HUES48 (cell line): ENCODE data around the gene MAPK14.

Experiments
- H3K27ac ChIP-seq: one replicate; pipeline ENCODE4 v1.7.0; 2013; ENCODE audit warnings: low read depth, low read length, inconsistent platforms
- H3K27me3 ChIP-seq: 2 replicates; pipeline ENCODE4 v1.6.1; 2013; ENCODE audit warnings: mild to moderate bottlenecking, low read length; ENCODE audit not compliant: control insufficient read depth, insufficient read depth
- H3K36me3 ChIP-seq: 2 replicates; pipeline ENCODE4 v1.6.1; 2013; ENCODE audit warnings: low read length; ENCODE audit not compliant: control insufficient read depth, insufficient read depth
- H3K4me1 ChIP-seq: 2 replicates; pipeline ENCODE4 v1.6.1; 2013; ENCODE audit warnings: mild to moderate bottlenecking, low read length; ENCODE audit not compliant: control insufficient read depth, insufficient read depth
- H3K4me3 ChIP-seq: 2 replicates; pipeline ENCODE4 v1.5.1; 2013; ENCODE audit warnings: mild to moderate bottlenecking, low read depth, low read length
- H3K9ac ChIP-seq: 2 replicates; pipeline ENCODE4 v1.6.1; 2013; ENCODE audit warnings: mild to moderate bottlenecking, low read depth, low read length, moderate library complexity
- H3K9me3 ChIP-seq: 2 replicates; pipeline ENCODE4 v1.6.1; 2013; ENCODE audit warnings: low read length; ENCODE audit not compliant: control insufficient read depth, insufficient read depth

MAPK14 gene

GRCh38 chr6:36102853-36103252 lies 75.2 kb downstream of the MAPK14 start:
- Histone ChIP-seq H3K27me3 (no peaks in the 10 kb centered on the region), H3K4me3 (no peak overlapping the region), H3K9me3 (no peaks in the 10 kb centered on the region), H3K9ac (no peak overlapping the region), H3K27ac (no peak overlapping the region), H3K4me1 (0 out of 2 replicates have a peak, but pooled peaks cover 3% of the 10 kb centered on the region), H3K36me3 (peaks cover 31% of the 10 kb centered on the region)

GRCh38 chr6:36104836-36105235 lies 77.2 kb downstream of the MAPK14 start:
- H3K27me3 ChIP-seq, result no peaks in the 10 kb centered on the region
- peaks cover 51% of the 10 kb centered on the region for H3K36me3 ChIP-seq
- H3K4me3 ChIP-seq, result no peak overlapping the region
- no peaks in the 10 kb centered on the region for H3K9me3 ChIP-seq
- no peak overlapping the region for H3K9ac ChIP-seq
- H3K4me1 ChIP-seq, result no peaks in the 10 kb centered on the region
- no peak overlapping the region for H3K27ac ChIP-seq

GRCh38 chr6:36109092-36109491 lies 81.5 kb downstream of the MAPK14 start:
- Histone ChIP-seq H3K4me1 (0 out of 2 replicates have a peak, but pooled peaks cover 3% of the 10 kb centered on the region), H3K9ac (no peak overlapping the region), H3K9me3 (no peaks in the 10 kb centered on the region), H3K4me3 (no peak overlapping the region), H3K27me3 (no peaks in the 10 kb centered on the region), H3K36me3 (peaks cover 42% of the 10 kb centered on the region), H3K27ac (no peak overlapping the region)

GRCh38 chr6:36110050-36110449 lies 82.4 kb downstream of the MAPK14 start:
- Histone ChIP-seq H3K9ac (no peak overlapping the region), H3K4me3 (no peak overlapping the region), H3K36me3 (peaks cover 42% of the 10 kb centered on the region), H3K27me3 (no peaks in the 10 kb centered on the region), H3K9me3 (no peaks in the 10 kb centered on the region), H3K27ac (no peak overlapping the region), H3K4me1 (0 out of 2 replicates have a peak, but pooled peaks cover 3% of the 10 kb centered on the region)

- no peak overlapping the region for H3K4me3 ChIP-seq
- H3K27me3 ChIP-seq, result no peaks in the 10 kb centered on the region
- no peak overlapping the region for H3K27ac ChIP-seq
- H3K36me3 ChIP-seq, result peaks cover 42% of the 10 kb centered on the region
- H3K4me1 ChIP-seq, result 0 out of 2 replicates have a peak, but pooled peaks cover 3% of the 10 kb centered on the region
- H3K9ac ChIP-seq, result no peak overlapping the region
- no peaks in the 10 kb centered on the region for H3K9me3 ChIP-seq
These were observed 83.3 kb downstream of the MAPK14 start for GRCh38 chr6:36110863-36111262.

- Histone ChIP-seq H3K27ac (no peak overlapping the region), H3K27me3 (no peaks in the 10 kb centered on the region), H3K9me3 (no peaks in the 10 kb centered on the region), H3K9ac (no peak overlapping the region), H3K4me1 (0 out of 2 replicates have a peak, but pooled peaks cover 3% of the 10 kb centered on the region), H3K4me3 (no peak overlapping the region), H3K36me3 (peaks cover 42% of the 10 kb centered on the region)
These were observed 83.9 kb downstream of the MAPK14 start for GRCh38 chr6:36111526-36111925.

- Histone ChIP-seq H3K27me3 (no peaks in the 10 kb centered on the region), H3K36me3 (peaks cover 28% of the 10 kb centered on the region), H3K27ac (no peak overlapping the region), H3K4me1 (0 out of 2 replicates have a peak, but pooled peaks cover 3% of the 10 kb centered on the region), H3K9ac (no peak overlapping the region), H3K4me3 (no peak overlapping the region), H3K9me3 (no peaks in the 10 kb centered on the region)
These were observed 85.4 kb downstream of the MAPK14 start for GRCh38 chr6:36113049-36113448.

GRCh38 chr6:36113703-36114102 lies 86.1 kb downstream of the MAPK14 start:
- no peak overlapping the region for H3K4me3 ChIP-seq
- no peaks in the 10 kb centered on the region for H3K9me3 ChIP-seq
- H3K27ac ChIP-seq, result no peak overlapping the region
- H3K9ac ChIP-seq, result no peak overlapping the region
- H3K4me1 ChIP-seq, result 0 out of 2 replicates have a peak, but pooled peaks cover 3% of the 10 kb centered on the region
- peaks cover 21% of the 10 kb centered on the region for H3K36me3 ChIP-seq
- no peaks in the 10 kb centered on the region for H3K27me3 ChIP-seq

- Histone ChIP-seq H3K9me3 (no peaks in the 10 kb centered on the region), H3K4me1 (0 out of 2 replicates have a peak, but pooled peaks cover 3% of the 10 kb centered on the region), H3K27me3 (no peaks in the 10 kb centered on the region), H3K4me3 (no peak overlapping the region), H3K27ac (no peak overlapping the region), H3K9ac (no peak overlapping the region), H3K36me3 (peaks cover 9% of the 10 kb centered on the region)
These were observed 87.3 kb downstream of the MAPK14 start for GRCh38 chr6:36114798-36115408.

- H3K27me3 ChIP-seq, result no peaks in the 10 kb centered on the region
- peaks cover 4% of the 10 kb centered on the region for H3K36me3 ChIP-seq
- 0 out of 2 replicates have a peak, but pooled peaks cover 3% of the 10 kb centered on the region for H3K4me1 ChIP-seq
- H3K4me3 ChIP-seq, result no peak overlapping the region
- H3K9ac ChIP-seq, result no peak overlapping the region
- no peaks in the 10 kb centered on the region for H3K9me3 ChIP-seq
- H3K27ac ChIP-seq, result no peak overlapping the region
These were observed 87.8 kb downstream of the MAPK14 start for GRCh38 chr6:36115412-36115811.

GRCh38 chr6:36116066-36116864 lies 88.7 kb downstream of the MAPK14 start:
- H3K9me3 ChIP-seq, result no peaks in the 10 kb centered on the region
- H3K27me3 ChIP-seq, result no peaks in the 10 kb centered on the region
- H3K36me3 ChIP-seq, result no peaks in the 10 kb centered on the region
- peaks cover 10% of the 10 kb centered on the region for H3K4me1 ChIP-seq
- H3K27ac ChIP-seq, result no peak overlapping the region
- H3K4me3 ChIP-seq, result no peak overlapping the region
- no peak overlapping the region for H3K9ac ChIP-seq
